ENCODE results near the gene DDR2.

Gene DDR2

DNA sequence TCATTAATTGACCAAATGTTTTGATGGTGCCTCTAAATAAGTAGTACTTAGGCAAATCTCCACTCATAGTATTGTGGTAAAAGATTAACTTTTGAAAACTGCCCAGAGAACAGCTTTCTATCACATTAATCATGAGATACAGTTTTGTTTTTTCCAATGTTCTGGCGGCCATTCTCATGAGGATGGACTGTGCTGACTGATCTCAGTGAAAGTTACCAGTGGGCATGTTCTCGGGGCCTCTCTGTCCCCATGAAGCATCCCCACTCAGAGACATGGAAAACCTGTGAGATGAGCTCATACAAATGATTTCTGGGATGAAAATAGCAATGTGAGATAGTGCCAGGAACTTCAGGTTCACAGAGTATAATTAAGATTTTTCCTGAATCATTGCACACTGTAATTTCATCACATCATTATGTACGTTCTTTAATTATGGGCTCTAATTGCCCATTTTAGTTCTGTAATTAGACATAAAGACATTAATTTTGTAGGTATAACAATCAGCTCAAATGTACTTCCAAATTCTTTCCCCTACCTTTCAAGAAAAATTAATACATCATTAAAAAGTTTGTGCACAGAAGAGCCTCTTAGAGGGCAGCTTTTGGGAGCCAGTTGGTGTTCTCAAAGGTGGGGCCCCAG lies 40.5 kb downstream of the DDR2 start:
- DNase-seq, result no peak

DNA sequence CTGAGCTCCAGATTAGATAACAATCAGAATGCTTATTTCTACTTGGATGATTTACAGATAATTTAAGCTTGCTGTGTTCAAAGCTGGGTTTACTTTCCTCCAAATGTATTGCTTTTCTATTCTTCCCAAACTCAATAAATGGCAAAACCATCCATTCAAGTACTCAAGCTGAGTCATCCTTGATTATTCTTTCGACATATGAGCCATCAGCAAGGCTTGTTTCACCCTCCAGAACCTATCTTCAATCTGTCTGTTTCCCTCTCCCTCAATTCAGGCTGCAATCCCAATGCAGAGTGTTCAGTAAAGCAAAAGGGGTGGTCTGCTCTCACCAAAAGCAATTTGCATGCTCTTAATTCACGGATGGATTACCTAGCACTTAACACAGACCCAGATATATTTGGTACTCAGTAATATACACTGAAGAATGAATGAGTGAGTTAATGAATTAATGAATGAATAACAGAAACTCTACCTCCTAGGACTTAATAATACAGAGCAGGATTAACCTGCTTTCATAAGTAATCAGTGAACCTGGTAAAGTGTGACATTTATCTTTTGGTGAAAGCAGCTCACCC lies 41.9 kb downstream of the DDR2 start:
- peak; percentile 42 for DNase-seq

DNA sequence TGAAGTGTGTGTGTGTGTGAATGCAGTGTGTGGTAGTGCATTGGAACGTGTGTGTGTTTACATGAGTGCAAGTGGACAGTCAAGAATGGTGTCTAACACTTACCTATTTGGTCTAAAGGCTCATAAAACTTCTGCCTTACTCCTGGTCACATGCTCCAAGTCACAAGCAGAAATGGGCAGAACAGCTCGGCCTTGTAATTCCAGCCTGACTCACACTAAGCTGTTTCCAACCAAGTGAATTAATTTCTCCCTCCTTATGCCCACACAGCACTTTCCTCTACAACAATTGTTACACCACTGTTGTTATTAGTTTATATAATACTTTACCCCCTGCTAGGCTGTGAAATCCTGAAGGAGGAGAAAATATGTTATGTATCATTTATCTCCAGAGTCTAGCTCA lies 43.8 kb downstream of the DDR2 start:
- DNase-seq, result peak; percentile 54

GRCh38 chr1:162676750-162677149 lies 44.5 kb downstream of the DDR2 start:
- DNase-seq, result no peak

GRCh38 chr1:162677607-162678371 lies 45.5 kb downstream of the DDR2 start:
- no peak for DNase-seq

GRCh38 chr1:162678439-162678838 lies 46.2 kb downstream of the DDR2 start:
- DNase-seq, result peak; percentile 50

DNA sequence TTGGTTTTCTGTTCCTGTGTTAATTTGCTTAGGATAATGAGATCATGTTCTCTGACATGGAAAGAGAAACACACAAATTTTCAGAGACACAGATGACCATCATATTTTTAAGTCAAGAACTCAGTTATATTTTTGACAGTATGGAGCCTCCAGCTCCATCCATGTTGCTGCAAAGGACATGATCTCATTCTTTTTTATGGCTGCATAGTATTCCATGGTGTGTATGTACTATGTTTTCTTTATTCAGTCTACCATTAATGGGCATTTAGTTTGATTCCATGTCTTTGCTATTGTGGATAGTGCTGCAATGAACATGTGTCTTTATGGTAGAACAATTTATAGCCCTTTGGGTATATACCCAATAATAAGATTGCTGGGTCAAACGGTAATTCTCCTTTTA lies 47.0 kb downstream of the DDR2 start:
- DNase-seq, result no peak

- DNase-seq, result peak; percentile 41
Observed at GRCh38 chr1:162680419-162681121, 48.3 kb downstream of the DDR2 start.

DNA sequence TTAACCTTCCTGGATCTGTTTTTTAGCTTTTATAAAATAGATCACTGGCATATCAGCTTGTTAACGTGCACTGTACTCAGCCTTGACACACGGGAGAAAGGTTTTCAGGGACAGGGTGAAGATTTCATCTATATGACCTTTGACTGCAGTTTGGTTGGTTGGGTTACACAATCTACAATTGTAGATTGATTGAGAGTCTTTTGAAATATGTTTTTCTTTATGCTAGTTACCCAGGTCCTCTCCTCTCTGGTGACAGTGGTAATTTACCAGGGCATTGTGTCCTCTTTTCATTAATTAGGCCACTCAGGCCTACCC lies 48.8 kb downstream of the DDR2 start:
- no peak for DNase-seq

- DNase-seq, result no peak
Observed at GRCh38 chr1:162682013-162682419, 49.8 kb downstream of the DDR2 start.

- no peak for DNase-seq
Observed at GRCh38 chr1:162687870-162688269, 55.6 kb downstream of the DDR2 start.

- no peak for DNase-seq
Observed at GRCh38 chr1:162688521-162688920, 56.3 kb downstream of the DDR2 start.

- no peak for DNase-seq
Observed at GRCh38 chr1:162688931-162689330, 56.7 kb downstream of the DDR2 start.

- DNase-seq, result peak; percentile 21
Observed at GRCh38 chr1:162689745-162690671, 57.7 kb downstream of the DDR2 start.

DNA sequence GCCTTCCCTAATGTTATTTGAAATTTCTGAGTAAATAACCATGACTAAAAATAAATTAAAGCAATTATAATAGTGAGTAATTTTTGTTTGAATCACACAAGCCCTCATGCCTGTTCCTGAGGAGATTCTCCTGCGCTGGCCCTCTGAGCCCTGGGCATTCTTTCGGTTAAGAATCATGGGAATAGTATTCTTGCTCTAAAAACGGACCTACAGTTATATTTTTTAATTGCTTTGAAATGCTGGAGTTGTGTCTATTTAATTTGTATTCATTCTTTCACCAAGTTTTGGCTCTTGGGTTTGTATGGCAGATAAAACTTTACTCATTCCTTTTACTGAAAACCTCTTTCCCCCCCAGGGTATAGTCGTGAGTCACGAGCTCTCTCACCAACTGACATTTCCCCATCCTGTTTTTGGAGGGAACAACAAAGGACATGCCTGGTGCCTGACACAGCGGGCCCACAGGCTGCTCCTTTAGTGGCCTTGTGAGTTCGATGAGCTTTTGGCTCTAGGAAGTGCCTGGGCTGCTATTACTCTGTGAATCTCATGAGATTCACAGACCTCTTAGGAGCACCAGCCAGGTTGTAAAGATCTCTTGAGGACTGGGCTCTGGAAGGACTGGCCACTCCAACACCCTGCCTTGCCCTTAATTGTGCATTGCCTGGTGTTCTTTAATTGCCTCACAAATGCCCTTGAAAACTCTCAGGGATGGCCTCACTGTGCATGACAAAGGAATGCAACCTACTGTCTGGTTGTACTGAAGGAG lies 58.6 kb downstream of the DDR2 start:
- DNase-seq, result peak; percentile 94

DNA sequence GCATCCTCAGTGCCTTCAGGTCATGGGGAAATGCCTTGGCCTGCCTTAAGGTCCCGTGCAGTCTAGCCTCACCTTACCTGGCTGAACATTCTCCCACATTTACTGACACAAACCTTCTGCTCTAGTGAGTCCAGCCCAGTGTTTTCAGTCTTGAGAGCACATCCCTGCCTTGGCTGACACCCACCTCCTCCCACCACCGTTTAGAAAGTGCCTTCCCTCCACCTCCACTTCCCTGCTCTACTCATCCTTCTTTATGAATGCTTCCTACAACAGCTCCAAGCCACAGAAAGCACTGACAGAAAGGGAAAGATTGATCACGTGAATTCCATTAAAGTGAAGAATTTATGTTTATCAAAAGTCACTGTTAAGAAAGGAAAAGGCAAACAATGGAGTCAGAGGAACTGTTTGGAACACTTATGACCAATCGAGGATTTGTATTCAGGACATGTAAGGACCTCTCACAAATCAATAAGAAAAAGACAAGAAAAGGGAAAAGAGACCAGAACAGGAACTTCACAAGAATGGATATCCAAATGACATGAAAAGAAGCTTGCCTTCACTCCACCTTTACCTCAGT lies 59.8 kb downstream of the DDR2 start:
- no peak for DNase-seq

- no peak for DNase-seq
Observed at GRCh38 chr1:162694911-162695310, 62.6 kb downstream of the DDR2 start.

GRCh38 chr1:162695687-162696086 lies 63.4 kb downstream of the DDR2 start:
- DNase-seq, result no peak

- DNase-seq, result peak; percentile 88
Observed at GRCh38 chr1:162696286-162696862, 64.1 kb downstream of the DDR2 start.

- no peak for DNase-seq
Observed at GRCh38 chr1:162697140-162697895, 65.1 kb downstream of the DDR2 start.
